A549 (cell line): ENCODE results near the gene PRKAR2B. TPM values are rescaled to one million over a fixed set of nuclear protein-coding genes. Genes with fewer than 3 reads are reported as not detected.
A peak's percentile ranks its signal among the peaks of the same experiment; 100 is the strongest.

Source experiments
- ATAC-seq, 2 experiments: fragments of 200-7000 bp in 1 of 2; fragments of >200 bp in 1 of 2; cut with Nextera tagmentation in 1 of 2; cut with Tn5 transposase in 1 of 2; 3 replicates each; pipeline versions ENCODE4 v1.8.0 to v1.9.1; 2018 to 2020; ENCODE audit warnings: mild to moderate bottlenecking in 1 of 2, moderate library complexity in 1 of 2
- CTCF ChIA-PET: fragments of 300-600 bp; sonication (Branson Sonifier 250); formaldehyde crosslinking; extraction: SDS; loops from one replicate; lab custom pipeline; 2021; ENCODE audit warnings: antibody characterized with exemption, inconsistent platforms; lab: Yijun Ruan, JAX
- POLR2A ChIA-PET: fragments of 350-600 bp; formaldehyde crosslinking; extraction: SDS; loops from one replicate; lab custom pipeline; 2021; ENCODE audit warnings: antibody characterized with exemption, inconsistent platforms; lab: Yijun Ruan, JAX
- DNase-seq, 2 experiments: peaks; one replicate each; pipeline versions ENCODE4 v3.0.0 to v3.0.0-alpha.2; 2011 to 2016; ENCODE audit warnings: low read depth in 1 of 2, low spot score in 1 of 2
- FAIRE-seq: peaks from 2 replicates; lab custom pipeline; 2011; peaks lifted over from hg19 to GRCh38; lab: Jason Lieb, UNC
- H3K27ac ChIP-seq, 2 experiments: fragments of >200 bp; sonication (Bioruptor Twin); formaldehyde crosslinking; 3 replicates each; pipeline ENCODE4 v1.5.1; 2016 to 2017
- H3K4me1 ChIP-seq: fragments of >200 bp; sonication (Bioruptor Twin); formaldehyde crosslinking; 3 replicates; pipeline ENCODE4 v1.6.1; 2016
- H3K4me2 ChIP-seq: fragments of >200 bp; sonication (Bioruptor Twin); formaldehyde crosslinking; 3 replicates; pipeline ENCODE4 v1.6.1; 2016
- H3K4me3 ChIP-seq: fragments of >200 bp; sonication (Bioruptor Twin); formaldehyde crosslinking; 3 replicates; pipeline ENCODE4 v1.5.1; 2016
- H3K9me3 ChIP-seq: fragments of >200 bp; sonication (Bioruptor Twin); formaldehyde crosslinking; 3 replicates; pipeline ENCODE4 v1.6.1; 2016
- ATOH8 ChIP-seq: fragments of 250-450 bp; sonication (Bioruptor Pico); IDR thresholded peaks from 2 replicates; pipeline ENCODE4 v1.5.0; 2020; ENCODE audit warnings: low read depth, mild to moderate bottlenecking, moderate library complexity
- BCL3 ChIP-seq: fragments of >200 bp; sonication (Bioruptor Twin); formaldehyde crosslinking; IDR thresholded peaks from 3 replicates; pipeline ENCODE4 v1.6.1; 2016
- CEBPB ChIP-seq, 2 experiments: fragments of >200 bp in 1 of 2; sonication (Bioruptor Twin) in 1 of 2; formaldehyde crosslinking in 1 of 2; IDR thresholded peaks; 2 replicates each; pipeline ENCODE4 v1.6.1; 2012 to 2016
- CHD2 ChIP-seq: fragments of 150-350 bp; IDR thresholded peaks from 2 replicates; pipeline ENCODE4 v1.6.1; 2014; ENCODE audit warnings: low read length; ENCODE audit not compliant: partially characterized antibody
- EP300 ChIP-seq, 2 experiments: fragments of >200 bp; sonication (Bioruptor Twin); formaldehyde crosslinking; IDR thresholded peaks; 2 replicates in 1 of 2; 3 replicates in 1 of 2; pipeline ENCODE4 v1.6.1; 2016 to 2017
- FOSB ChIP-seq: fragments of 250-450 bp; sonication (Bioruptor Pico); IDR thresholded peaks from 2 replicates; pipeline ENCODE4 v1.5.0; 2020; ENCODE audit warnings: mild to moderate bottlenecking, moderate library complexity
- FOSL2 ChIP-seq, 2 experiments: fragments of 450-650 bp in 1 of 2; fragments of >200 bp in 1 of 2; sonication (Bioruptor Twin) in 1 of 2; formaldehyde crosslinking; IDR thresholded peaks; 2 replicates each; pipeline versions ENCODE4 v1.5.0 to v1.6.1; 2016 to 2020; ENCODE audit warnings: mild to moderate bottlenecking in 1 of 2, moderate library complexity in 1 of 2
- GATA3 ChIP-seq: IDR thresholded peaks from 2 replicates; pipeline ENCODE4 v1.6.1; 2012; ENCODE audit warnings: borderline replicate concordance
- HDAC2 ChIP-seq: fragments of 200-600 bp; sonication (generic); IDR thresholded peaks from 2 replicates; pipeline ENCODE4 v1.6.1; 2016
- HOXA7 ChIP-seq: fragments of 250-450 bp; sonication (Bioruptor Pico); IDR thresholded peaks from 2 replicates; pipeline ENCODE4 v1.5.0; 2020; ENCODE audit warnings: mild to moderate bottlenecking, moderate library complexity
- HOXB13 ChIP-seq: fragments of 250-450 bp; sonication (Bioruptor Pico); IDR thresholded peaks from 2 replicates; pipeline ENCODE4 v1.5.0; 2020; ENCODE audit warnings: low read depth, mild to moderate bottlenecking, moderate library complexity
- HOXB5 ChIP-seq: fragments of 250-450 bp; sonication (Bioruptor Pico); IDR thresholded peaks from 2 replicates; pipeline ENCODE4 v1.5.0; 2020; ENCODE audit warnings: mild to moderate bottlenecking, moderate library complexity
- JUN ChIP-seq, 2 experiments: fragments of >200 bp; sonication (Bioruptor Twin); formaldehyde crosslinking; IDR thresholded peaks; 2 replicates in 1 of 2; 3 replicates in 1 of 2; pipeline ENCODE4 v1.6.1; 2016 to 2017
- KDM1A ChIP-seq: fragments of 200-600 bp; sonication (generic); IDR thresholded peaks from 2 replicates; pipeline ENCODE4 v1.6.1; 2016; ENCODE audit warnings: low read depth, mild to moderate bottlenecking
- MAX ChIP-seq: IDR thresholded peaks from 2 replicates; pipeline ENCODE4 v1.6.1; 2012
- NPAS2 ChIP-seq: fragments of 250-450 bp; sonication (Bioruptor Pico); IDR thresholded peaks from 2 replicates; pipeline ENCODE4 v1.8.0; 2022; ENCODE audit warnings: mild to moderate bottlenecking, moderate library complexity, borderline replicate concordance
- NR3C1 ChIP-seq: fragments of >200 bp; sonication (Bioruptor Twin); formaldehyde crosslinking; IDR thresholded peaks from 3 replicates; pipeline ENCODE4 v1.6.1; 2017
- PBX3 ChIP-seq: IDR thresholded peaks from 2 replicates; pipeline ENCODE4 v1.6.1; 2012
- POLR2A ChIP-seq: IDR thresholded peaks from 2 replicates; pipeline ENCODE4 v1.6.1; 2012; ENCODE audit warnings: mild to moderate bottlenecking, low read length
- POLR2AphosphoS2 ChIP-seq: conservative IDR thresholded peaks from 2 replicates; pipeline ENCODE4 v1.6.1; 2012; ENCODE audit warnings: low read length, improper control_type of control experiment, inconsistent platforms
- RAD21 ChIP-seq, 2 experiments: fragments of >200 bp in 1 of 2; sonication (Bioruptor Twin) in 1 of 2; formaldehyde crosslinking in 1 of 2; IDR thresholded peaks in 1 of 2; conservative IDR thresholded peaks in 1 of 2; 2 replicates in 1 of 2; 3 replicates in 1 of 2; pipeline ENCODE4 v1.6.1; 2012 to 2018; ENCODE audit warnings: inconsistent platforms in 1 of 2
- RARB ChIP-seq: fragments of 250-450 bp; sonication (Bioruptor Pico); IDR thresholded peaks from 2 replicates; pipeline ENCODE4 v1.8.0; 2021; ENCODE audit warnings: mild to moderate bottlenecking, moderate library complexity
- RFX5 ChIP-seq: fragments of 450-650 bp; IDR thresholded peaks from 2 replicates; pipeline ENCODE4 v1.7.1; 2014; ENCODE audit warnings: antibody characterized with exemption, mild to moderate bottlenecking, moderate library complexity
- SMC3 ChIP-seq: fragments of >200 bp; sonication (Bioruptor Twin); formaldehyde crosslinking; IDR thresholded peaks from 3 replicates; pipeline ENCODE4 v1.6.1; 2018; ENCODE audit warnings: inconsistent platforms
- TP53 ChIP-seq: fragments of 250-450 bp; sonication (Bioruptor Pico); IDR thresholded peaks from 2 replicates; pipeline ENCODE4 v1.5.0; 2021; ENCODE audit warnings: mild to moderate bottlenecking, moderate library complexity
- USF2 ChIP-seq: fragments of 450-650 bp; IDR thresholded peaks from 2 replicates; pipeline ENCODE4 v1.6.1; 2014; ENCODE audit warnings: antibody characterized with exemption
- ZFP36 ChIP-seq: fragments of 450-650 bp; IDR thresholded peaks from 2 replicates; pipeline ENCODE4 v1.6.1; 2014; ENCODE audit warnings: borderline replicate concordance; ENCODE audit not compliant: partially characterized antibody
- ZNF302 ChIP-seq: fragments of 250-450 bp; sonication (Bioruptor Pico); IDR thresholded peaks from 2 replicates; pipeline ENCODE4 v1.9.0; 2021; ENCODE audit warnings: inconsistent platforms, mild to moderate bottlenecking, moderate library complexity
- ZSCAN20 ChIP-seq: fragments of 250-450 bp; sonication (Bioruptor Pico); IDR thresholded peaks from 2 replicates; pipeline ENCODE4 v1.8.0; 2022; ENCODE audit warnings: mild to moderate bottlenecking, moderate library complexity
- WGBS: methylation state at CpG from one replicate; pipeline ENCODE4 v1.1.6; 2017; ENCODE audit errors: missing lambda C conversion rate; 5-methylcytosine and 5-hydroxymethylcytosine counted together
- polyA plus RNA-seq, 4 experiments: library from polyadenylated mRNA; depleted of rRNA in 3 of 4; stranded (reverse); fragments of >200 nt; fragmentation: RNase III in 1 of 4; extraction: RNeasy Plus Mini Kit Qiagen cat#74134 plus additional on column Dnase treatment in 1 of 4; gene quantifications; 2 replicates in 3 of 4; 3 replicates in 1 of 4; pipeline ENCODE4 v1.2.3, GENCODE V29; 2011 to 2017
- TF ChIP-seq, protein P1 (sequence below): fragments of 250-450 bp; sonication (Bioruptor Pico); IDR thresholded peaks from 2 replicates; pipeline ENCODE4 v1.5.0; 2021; ENCODE audit warnings: mild to moderate bottlenecking, moderate library complexity, borderline replicate concordance
- TF ChIP-seq, protein P2 (sequence below): fragments of >200 bp; sonication (Bioruptor Twin); formaldehyde crosslinking; IDR thresholded peaks from 3 replicates; pipeline ENCODE4 v1.5.1; 2016

Gene PRKAR2B
- polyA plus RNA-seq, 2 of the 4 experiments (the other 2 are of a cell fraction) = 3.6 to 4.4 TPM

- no peaks in the 10 kb centered on the region for H3K9me3 ChIP-seq
- H3K4me2 ChIP-seq = peak overlapping the region; percentile 79
- peak overlapping the region; percentile 72 for H3K4me3 ChIP-seq
- FAIRE-seq = peak; percentile 36
- ChIA-PET POLR2A (interaction anchor here (0.6 to 2.9 kb wide), 14 partner anchors 11 to 1094 kb away, joined by 3 to 28 read pairs (median 5); partner anchors contain the start of genes CBLL1, COG5 and DUS4L), CTCF (interaction anchor here (0.6 to 2.6 kb wide), 5 partner anchors 20 to 377 kb away, joined by 3 to 14 read pairs (median 5); no protein-coding TSS in a partner anchor)
- peak; percentile 67 to 76 for ATAC-seq
- DNase-seq = peak; percentile 93 to 96
- 2% methylated on average over 19 of the region's 73 CpGs for WGBS
- peak overlapping the region; percentile 85 to 92 for H3K27ac ChIP-seq
- peaks cover 21% of the 10 kb centered on the region; the same call in 2 of the 3 replicates for H3K4me1 ChIP-seq
- no peak for TF ChIP-seq ZFP36
- TF ChIP-seq BCL3 = peak; percentile 76; the same call in 1 of the 3 replicates
- TF ChIP-seq FOSL2 (IDR thresholded peaks at IDR 0.05) = no peak
- peak; percentile 48; the same call in 1 of the 2 replicates for TF ChIP-seq FOSL2 (CRISPR knock-in tag; IDR thresholded peaks at IDR 0.05)
- no peak for TF ChIP-seq HOXB13 (CRISPR knock-in tag)
- TF ChIP-seq, protein P1, sequence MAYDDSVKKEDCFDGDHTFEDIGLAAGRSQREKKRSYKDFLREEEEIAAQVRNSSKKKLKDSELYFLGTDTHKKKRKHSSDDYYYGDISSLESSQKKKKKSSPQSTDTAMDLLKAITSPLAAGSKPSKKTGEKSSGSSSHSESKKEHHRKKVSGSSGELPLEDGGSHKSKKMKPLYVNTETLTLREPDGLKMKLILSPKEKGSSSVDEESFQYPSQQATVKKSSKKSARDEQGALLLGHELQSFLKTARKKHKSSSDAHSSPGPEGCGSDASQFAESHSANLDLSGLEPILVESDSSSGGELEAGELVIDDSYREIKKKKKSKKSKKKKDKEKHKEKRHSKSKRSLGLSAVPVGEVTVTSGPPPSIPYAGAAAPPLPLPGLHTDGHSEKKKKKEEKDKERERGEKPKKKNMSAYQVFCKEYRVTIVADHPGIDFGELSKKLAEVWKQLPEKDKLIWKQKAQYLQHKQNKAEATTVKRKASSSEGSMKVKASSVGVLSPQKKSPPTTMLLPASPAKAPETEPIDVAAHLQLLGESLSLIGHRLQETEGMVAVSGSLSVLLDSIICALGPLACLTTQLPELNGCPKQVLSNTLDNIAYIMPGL (CRISPR knock-in tag) = no peak
- peak; percentile 90 for TF ChIP-seq FOSB (CRISPR knock-in tag)
- TF ChIP-seq CHD2 = peak; percentile 89
- peak; percentile 93 for TF ChIP-seq USF2
- TF ChIP-seq POLR2AphosphoS2 = peak; percentile 77; the same call in 1 of the 2 replicates
- peak; percentile 74 to 93 for TF ChIP-seq CEBPB (IDR thresholded peaks at IDR 0.05)
- no peak for TF ChIP-seq ZNF302 (CRISPR knock-in tag)
- no peak for TF ChIP-seq NPAS2 (CRISPR knock-in tag)
- no peak for TF ChIP-seq NR3C1
- TF ChIP-seq HOXA7 (CRISPR knock-in tag) = peak; percentile 95
- peak in 1 of 2 experiments; percentile 61; a peak in 1 of 5 replicates for TF ChIP-seq EP300 (IDR thresholded peaks at IDR 0.05)
- TF ChIP-seq HDAC2 = no peak
- TF ChIP-seq PBX3 = no peak
- no peak for TF ChIP-seq RFX5
- TF ChIP-seq TP53 (CRISPR knock-in tag) = peak; percentile 54; the same call in 1 of the 2 replicates
- TF ChIP-seq JUN (IDR thresholded peaks at IDR 0.05) = peak; percentile 34 to 68; a peak in 2 of 5 replicates
- no peak for TF ChIP-seq HOXB5 (CRISPR knock-in tag)
- TF ChIP-seq KDM1A = no peak
- 0 out of 3 replicates have a peak, but pooled peaks have one; percentile 22 for TF ChIP-seq SMC3
- no peak; the same call in 1 of the 2 replicates for TF ChIP-seq POLR2A
- TF ChIP-seq GATA3 = peak; percentile 34; the same call in 1 of the 2 replicates
- TF ChIP-seq ATOH8 (CRISPR knock-in tag) = no peak
- TF ChIP-seq ZSCAN20 = no peak
- TF ChIP-seq RARB (CRISPR knock-in tag) = peak; percentile 78; the same call in 1 of the 2 replicates
- peak in 1 of 2 experiments; percentile 19; a peak in 1 of 5 replicates for TF ChIP-seq RAD21 (conservative IDR thresholded peaks at IDR 0.05 in 1 of 2, IDR thresholded peaks at IDR 0.05 in 1 of 2)
- TF ChIP-seq, protein P2, sequence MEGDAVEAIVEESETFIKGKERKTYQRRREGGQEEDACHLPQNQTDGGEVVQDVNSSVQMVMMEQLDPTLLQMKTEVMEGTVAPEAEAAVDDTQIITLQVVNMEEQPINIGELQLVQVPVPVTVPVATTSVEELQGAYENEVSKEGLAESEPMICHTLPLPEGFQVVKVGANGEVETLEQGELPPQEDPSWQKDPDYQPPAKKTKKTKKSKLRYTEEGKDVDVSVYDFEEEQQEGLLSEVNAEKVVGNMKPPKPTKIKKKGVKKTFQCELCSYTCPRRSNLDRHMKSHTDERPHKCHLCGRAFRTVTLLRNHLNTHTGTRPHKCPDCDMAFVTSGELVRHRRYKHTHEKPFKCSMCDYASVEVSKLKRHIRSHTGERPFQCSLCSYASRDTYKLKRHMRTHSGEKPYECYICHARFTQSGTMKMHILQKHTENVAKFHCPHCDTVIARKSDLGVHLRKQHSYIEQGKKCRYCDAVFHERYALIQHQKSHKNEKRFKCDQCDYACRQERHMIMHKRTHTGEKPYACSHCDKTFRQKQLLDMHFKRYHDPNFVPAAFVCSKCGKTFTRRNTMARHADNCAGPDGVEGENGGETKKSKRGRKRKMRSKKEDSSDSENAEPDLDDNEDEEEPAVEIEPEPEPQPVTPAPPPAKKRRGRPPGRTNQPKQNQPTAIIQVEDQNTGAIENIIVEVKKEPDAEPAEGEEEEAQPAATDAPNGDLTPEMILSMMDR = no peak
- TF ChIP-seq MAX = peak; percentile 83
Observed at GRCh38 chr7:107169120-107170050, 124.9 kb downstream of the PRKAR2B start.
